C4-2B (cell line): ENCODE results near the gene CDC45.

Experiments used
- H3K27ac ChIP-seq: fragments of 450-650 bp; 2 replicates; pipeline ENCODE4 v1.5.1; 2017
- ZFX ChIP-seq: fragments of 450-650 bp; IDR thresholded peaks from 2 replicates; pipeline ENCODE4 v1.6.1; 2017
- TF ChIP-seq, protein P1 (sequence below): fragments of 450-650 bp; conservative IDR thresholded peaks from 2 replicates; pipeline ENCODE4 v1.5.1; 2017; ENCODE audit warnings: mild to moderate bottlenecking

Gene CDC45

DNA sequence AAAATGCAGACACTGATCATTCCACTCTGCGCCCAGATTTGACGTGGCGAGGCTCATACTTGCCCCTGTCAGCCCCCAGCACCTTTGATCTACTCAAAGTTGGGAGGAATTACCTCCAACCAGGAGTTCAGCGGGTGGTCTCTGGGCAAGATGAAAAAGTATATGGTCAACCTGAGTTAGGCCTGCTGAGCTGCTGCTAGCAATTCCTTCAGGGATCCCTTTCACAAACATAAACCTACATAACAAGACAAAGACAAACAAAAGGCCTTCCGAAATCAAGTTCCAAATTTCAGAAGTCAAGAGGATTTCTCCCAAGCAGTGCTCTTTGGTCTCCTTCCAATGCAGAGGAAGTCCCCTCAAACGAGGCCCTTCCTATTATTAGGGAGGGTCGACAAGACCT is 23.6 kb downstream of the CDC45 start:
- no peak overlapping the region for H3K27ac ChIP-seq
- no peak for TF ChIP-seq ZFX
- TF ChIP-seq, protein P1, sequence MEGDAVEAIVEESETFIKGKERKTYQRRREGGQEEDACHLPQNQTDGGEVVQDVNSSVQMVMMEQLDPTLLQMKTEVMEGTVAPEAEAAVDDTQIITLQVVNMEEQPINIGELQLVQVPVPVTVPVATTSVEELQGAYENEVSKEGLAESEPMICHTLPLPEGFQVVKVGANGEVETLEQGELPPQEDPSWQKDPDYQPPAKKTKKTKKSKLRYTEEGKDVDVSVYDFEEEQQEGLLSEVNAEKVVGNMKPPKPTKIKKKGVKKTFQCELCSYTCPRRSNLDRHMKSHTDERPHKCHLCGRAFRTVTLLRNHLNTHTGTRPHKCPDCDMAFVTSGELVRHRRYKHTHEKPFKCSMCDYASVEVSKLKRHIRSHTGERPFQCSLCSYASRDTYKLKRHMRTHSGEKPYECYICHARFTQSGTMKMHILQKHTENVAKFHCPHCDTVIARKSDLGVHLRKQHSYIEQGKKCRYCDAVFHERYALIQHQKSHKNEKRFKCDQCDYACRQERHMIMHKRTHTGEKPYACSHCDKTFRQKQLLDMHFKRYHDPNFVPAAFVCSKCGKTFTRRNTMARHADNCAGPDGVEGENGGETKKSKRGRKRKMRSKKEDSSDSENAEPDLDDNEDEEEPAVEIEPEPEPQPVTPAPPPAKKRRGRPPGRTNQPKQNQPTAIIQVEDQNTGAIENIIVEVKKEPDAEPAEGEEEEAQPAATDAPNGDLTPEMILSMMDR = no peak

DNA sequence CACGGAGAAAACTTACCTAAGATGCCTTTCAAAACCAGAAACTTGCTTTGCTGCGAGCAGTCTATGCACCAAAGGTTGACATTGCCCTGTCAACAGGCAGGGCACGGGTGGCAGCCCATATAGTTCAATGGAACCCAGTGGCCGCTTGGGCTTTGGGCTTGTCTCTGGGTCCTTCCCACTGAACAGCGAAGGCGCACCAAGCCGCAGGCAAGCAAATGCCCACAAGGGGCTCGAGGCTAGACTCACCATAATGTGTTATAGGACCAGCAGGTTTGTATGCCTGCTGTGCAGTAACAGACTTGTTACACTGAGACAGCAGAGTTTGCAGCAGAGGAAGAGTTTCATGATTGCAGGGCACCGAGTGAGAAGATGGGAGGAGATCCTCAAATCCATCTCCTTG is 24.1 kb downstream of the CDC45 start:
- H3K27ac ChIP-seq = no peak overlapping the region
- no peak for TF ChIP-seq ZFX
- TF ChIP-seq, protein P1 = no peak; the same call in 1 of the 2 replicates

DNA sequence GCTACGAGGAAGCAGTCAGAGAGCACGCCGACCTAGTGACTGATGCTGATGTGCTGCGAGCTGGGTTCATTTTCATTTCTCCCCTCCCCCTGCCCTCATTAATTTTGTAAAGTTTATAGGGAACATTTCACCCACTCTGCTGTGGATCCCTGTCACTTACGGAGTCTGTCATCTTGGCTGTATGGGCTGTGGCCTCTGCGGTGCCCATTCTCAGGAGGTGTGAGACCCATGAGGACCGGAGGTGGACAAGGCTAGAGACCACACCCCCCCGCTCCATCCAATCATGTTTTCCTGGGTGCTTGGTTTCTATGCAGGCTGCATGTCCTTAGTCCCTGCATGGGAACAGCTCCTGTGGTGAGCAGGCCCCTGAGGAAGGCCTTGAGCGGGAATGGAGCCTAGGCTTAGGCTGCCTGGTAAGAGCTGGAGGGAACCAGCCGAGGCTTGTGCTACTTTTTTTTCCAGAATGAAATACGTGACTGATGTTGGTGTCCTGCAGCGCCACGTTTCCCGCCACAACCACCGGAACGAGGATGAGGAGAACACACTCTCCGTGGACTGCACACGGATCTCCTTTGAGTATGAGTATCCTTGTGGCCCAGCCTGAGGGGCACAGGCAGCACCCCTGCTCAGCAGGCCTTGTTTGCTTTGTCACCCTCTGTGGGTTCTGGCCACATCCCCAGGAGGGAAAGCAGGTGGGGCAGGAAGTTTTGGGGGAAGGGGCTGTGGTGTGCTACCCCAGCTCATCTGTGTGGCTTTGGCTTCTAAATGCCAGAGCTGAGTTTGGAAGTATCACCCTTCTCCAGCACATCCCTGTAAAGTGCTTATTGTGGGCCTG is 25.4 kb downstream of the CDC45 start:
- no peak overlapping the region for H3K27ac ChIP-seq
- TF ChIP-seq ZFX = no peak
- TF ChIP-seq, protein P1 = no peak

DNA sequence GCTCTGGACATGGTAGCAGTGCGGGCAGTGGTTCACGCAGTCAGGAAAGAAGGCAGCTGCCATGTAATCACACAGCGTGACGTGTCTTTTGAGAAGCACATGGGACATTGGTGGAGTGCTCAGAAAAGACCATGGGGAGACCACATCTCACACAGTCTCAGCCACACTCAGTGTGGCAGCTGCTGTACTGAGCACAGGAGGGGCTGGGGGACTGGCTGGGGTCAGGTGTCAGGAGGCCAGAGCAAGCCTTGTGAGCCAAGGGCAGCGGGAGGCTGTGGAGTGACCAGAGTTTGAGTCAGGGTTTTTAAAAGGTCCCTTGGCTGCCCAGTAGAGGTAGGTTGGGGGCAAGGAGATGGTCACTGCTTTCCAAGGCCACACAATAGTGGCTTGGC is 26.0 kb downstream of the CDC45 start:
- H3K27ac ChIP-seq = no peak overlapping the region
- TF ChIP-seq, protein P1 = no peak
- TF ChIP-seq ZFX = no peak

DNA sequence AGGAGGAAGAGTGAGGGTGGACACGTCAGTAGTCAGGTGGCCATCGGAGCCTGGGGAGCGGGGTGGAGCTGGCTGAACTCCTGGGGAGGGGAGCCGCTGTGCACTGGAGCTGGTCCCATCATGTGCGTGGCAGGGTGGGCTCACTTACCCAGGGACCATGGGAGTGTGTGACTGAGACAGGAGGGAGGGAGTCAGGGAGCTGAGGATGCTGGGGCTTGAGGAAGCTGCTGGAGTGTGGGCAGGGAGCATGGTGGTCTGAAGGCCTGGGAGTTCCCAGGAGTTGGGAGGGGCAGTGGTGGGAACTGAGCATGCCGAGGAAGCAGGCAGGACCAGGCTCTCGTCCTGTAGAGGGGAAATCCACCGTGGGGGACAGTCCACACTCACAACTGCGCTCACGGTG is 26.5 kb downstream of the CDC45 start:
- TF ChIP-seq ZFX = no peak
- TF ChIP-seq, protein P1 = no peak
- no peak overlapping the region for H3K27ac ChIP-seq

DNA sequence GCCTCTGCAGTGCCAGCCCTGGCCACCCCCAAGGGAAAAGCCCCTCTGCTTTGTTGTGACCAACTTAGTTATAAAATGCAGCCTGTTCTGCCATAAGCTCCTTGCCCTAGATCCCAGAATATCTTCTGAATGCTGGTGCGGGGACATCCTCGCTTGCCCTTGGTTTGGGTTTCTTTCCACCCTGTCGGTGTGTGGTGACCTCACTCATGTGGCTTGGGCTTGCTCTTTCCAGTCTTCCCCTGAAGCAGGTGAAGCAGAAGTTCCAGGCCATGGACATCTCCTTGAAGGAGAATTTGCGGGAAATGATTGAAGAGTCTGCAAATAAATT is 27.8 kb downstream of the CDC45 start:
- TF ChIP-seq, protein P1 = no peak
- TF ChIP-seq ZFX = no peak
- no peak overlapping the region for H3K27ac ChIP-seq

DNA sequence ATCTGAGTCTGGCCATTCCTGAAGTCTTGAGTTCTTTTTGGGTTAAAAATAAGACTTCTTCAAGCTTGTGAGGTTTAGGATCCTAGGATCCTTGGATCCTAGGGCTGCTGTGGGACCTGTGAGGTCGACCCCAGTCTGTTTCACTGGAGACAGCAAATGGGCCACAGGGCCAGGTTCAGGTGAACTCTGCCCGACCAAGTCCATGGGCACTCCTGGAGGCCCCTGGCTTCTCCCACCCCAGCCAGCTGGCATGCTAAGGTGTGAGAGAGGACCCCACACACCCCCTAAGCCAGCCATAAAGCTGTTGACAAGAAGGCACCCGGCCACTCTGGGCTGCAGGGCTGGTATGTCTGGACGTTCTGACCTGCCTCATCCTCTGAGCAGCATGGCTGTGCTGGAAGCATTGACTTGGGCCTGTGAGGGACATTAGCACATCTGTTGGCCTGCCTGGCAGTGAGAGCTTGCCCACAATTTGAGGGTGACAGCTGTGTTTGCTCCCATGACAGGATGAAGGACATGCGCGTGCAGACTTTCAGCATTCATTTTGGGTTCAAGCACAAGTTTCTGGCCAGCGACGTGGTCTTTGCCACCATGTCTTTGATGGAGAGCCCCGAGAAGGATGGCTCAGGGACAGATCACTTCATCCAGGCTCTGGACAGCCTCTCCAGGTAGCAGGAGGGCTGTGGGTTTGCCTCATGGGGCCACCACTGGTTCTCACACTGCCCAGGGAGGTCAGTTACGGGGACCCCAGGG is 28.5 kb downstream of the CDC45 start:
- TF ChIP-seq ZFX = no peak
- TF ChIP-seq, protein P1 = no peak
- H3K27ac ChIP-seq = no peak overlapping the region
